ENCODE data around the gene NUP85. TPM values are rescaled to one million over a fixed set of nuclear protein-coding genes. Genes with fewer than 3 reads are reported as not detected.

The NUP85 gene
- total RNA-seq, 1 experiment from 2014 or later = 141 TPM

GRCh38 chr17:75231741-75232464, 26.4 kb downstream of the NUP85 start:
- peaks cover 19% of the 10 kb centered on the region for H3K36me3 ChIP-seq (ENCODE audit: control insufficient read depth, insufficient read depth, low read length)
- no TSS peak for BruUV-seq (replicated peaks)
- POLR2A ChIA-PET = interaction anchor here (0.6 kb wide), 1 partner anchor 316 kb away, joined by 6 read pairs; no protein-coding TSS in a partner anchor

DNA sequence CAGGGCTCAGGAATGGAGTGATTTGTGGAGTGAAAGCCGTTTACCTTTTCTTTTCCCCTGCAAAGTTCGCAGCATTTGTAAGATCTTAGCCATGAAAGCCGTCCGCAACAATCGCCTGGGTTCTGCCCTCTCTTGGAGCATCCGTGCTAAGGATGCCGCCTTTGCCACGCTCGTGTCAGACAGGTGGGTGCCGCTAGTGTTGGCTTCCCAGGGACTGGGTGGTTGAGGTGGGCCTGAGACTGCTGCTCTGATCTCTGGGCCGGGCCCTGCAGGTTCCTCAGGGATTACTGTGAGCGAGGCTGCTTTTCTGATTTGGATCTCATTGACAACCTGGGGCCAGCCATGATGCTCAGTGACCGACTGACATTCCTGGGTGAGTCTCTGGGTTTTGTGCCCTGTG, 27.3 kb downstream of the NUP85 start:
- no TSS peak for BruUV-seq (replicated peaks)
- TF ChIP-seq SIN3A (IDR thresholded peaks at IDR 0.05; ENCODE audit: borderline replicate concordance, insufficient read depth, low read depth, low read length) (no peak), TCF7L2 (IDR thresholded peaks at IDR 0.05; ENCODE audit: low read depth, low read length) (no peak), REST (IDR thresholded peaks at IDR 0.05; ENCODE audit: insufficient read depth in 1 of 2, low read depth in 2 of 2, low read length in 1 of 2) (no peak), POLR2AphosphoS5 (IDR thresholded peaks at IDR 0.05; ENCODE audit: low read depth, low read length) (no peak)
- TF ChIP-seq, protein P1, sequence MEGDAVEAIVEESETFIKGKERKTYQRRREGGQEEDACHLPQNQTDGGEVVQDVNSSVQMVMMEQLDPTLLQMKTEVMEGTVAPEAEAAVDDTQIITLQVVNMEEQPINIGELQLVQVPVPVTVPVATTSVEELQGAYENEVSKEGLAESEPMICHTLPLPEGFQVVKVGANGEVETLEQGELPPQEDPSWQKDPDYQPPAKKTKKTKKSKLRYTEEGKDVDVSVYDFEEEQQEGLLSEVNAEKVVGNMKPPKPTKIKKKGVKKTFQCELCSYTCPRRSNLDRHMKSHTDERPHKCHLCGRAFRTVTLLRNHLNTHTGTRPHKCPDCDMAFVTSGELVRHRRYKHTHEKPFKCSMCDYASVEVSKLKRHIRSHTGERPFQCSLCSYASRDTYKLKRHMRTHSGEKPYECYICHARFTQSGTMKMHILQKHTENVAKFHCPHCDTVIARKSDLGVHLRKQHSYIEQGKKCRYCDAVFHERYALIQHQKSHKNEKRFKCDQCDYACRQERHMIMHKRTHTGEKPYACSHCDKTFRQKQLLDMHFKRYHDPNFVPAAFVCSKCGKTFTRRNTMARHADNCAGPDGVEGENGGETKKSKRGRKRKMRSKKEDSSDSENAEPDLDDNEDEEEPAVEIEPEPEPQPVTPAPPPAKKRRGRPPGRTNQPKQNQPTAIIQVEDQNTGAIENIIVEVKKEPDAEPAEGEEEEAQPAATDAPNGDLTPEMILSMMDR (IDR thresholded peaks at IDR 0.05) = no peak
- no peak overlapping the region for H3K4me3 ChIP-seq (ENCODE audit: low read depth in 2 of 2, low read length in 2 of 2)
- peaks cover 22% of the 10 kb centered on the region for H3K36me3 ChIP-seq (ENCODE audit: control insufficient read depth, insufficient read depth, low read length)
- intact Hi-C loops (cut with micrococcal nuclease; ENCODE audit: unreplicated experiment) (no loop called here), in situ Hi-C loops (cut with HindIII; ENCODE audit: low pct_unique_long_range_greater_than_20kb, low sequenced_read_pairs) (no loop called here)
- H3K9me3 ChIP-seq (ENCODE audit: control insufficient read depth, insufficient read depth, low read depth, low read length) = no peaks in the 10 kb centered on the region
- ChIA-PET POLR2A (no interaction called here), CTCF (no interaction called here)
- no peaks in the 10 kb centered on the region for H3K27me3 ChIP-seq (ENCODE audit: control insufficient read depth, insufficient read depth, low read length)
- DNase-seq (ENCODE audit: low read depth, low spot score) (no peak), ATAC-seq (no peak)
- H3K4me1 ChIP-seq (ENCODE audit: control insufficient read depth, insufficient read depth, low read length) = no peaks in the 10 kb centered on the region
- no peak overlapping the region for H3K27ac ChIP-seq (ENCODE audit: low read length)

More at GRCh38 chr17:75231741-75232464, 26.4 kb downstream of the NUP85 start:
- in situ Hi-C loops (cut with HindIII; ENCODE audit: low pct_unique_long_range_greater_than_20kb, low sequenced_read_pairs) = no loop called here
- intact Hi-C loops (cut with micrococcal nuclease; ENCODE audit: unreplicated experiment) = no loop called here
- no peak overlapping the region for H3K27ac ChIP-seq (ENCODE audit: low read length)
- no peaks in the 10 kb centered on the region for H3K9me3 ChIP-seq (ENCODE audit: control insufficient read depth, insufficient read depth, low read depth, low read length)
- DNase-seq (ENCODE audit: low read depth, low spot score) (no peak), ATAC-seq (no peak)
- TF ChIP-seq SIN3A (IDR thresholded peaks at IDR 0.05; ENCODE audit: borderline replicate concordance, insufficient read depth, low read depth, low read length) (no peak), TCF7L2 (IDR thresholded peaks at IDR 0.05; ENCODE audit: low read depth, low read length) (no peak), POLR2AphosphoS5 (IDR thresholded peaks at IDR 0.05; ENCODE audit: low read depth, low read length) (no peak), REST (IDR thresholded peaks at IDR 0.05; ENCODE audit: insufficient read depth in 1 of 2, low read depth in 2 of 2, low read length in 1 of 2) (no peak)
- TF ChIP-seq, protein P1 (IDR thresholded peaks at IDR 0.05) = no peak
- H3K4me3 ChIP-seq (ENCODE audit: low read depth in 2 of 2, low read length in 2 of 2) = no peak overlapping the region
- no peaks in the 10 kb centered on the region for H3K27me3 ChIP-seq (ENCODE audit: control insufficient read depth, insufficient read depth, low read length)
- CTCF ChIA-PET = interaction anchor here (1.6 kb wide), 1 partner anchor 9 kb away, joined by 3 read pairs; no protein-coding TSS in a partner anchor
- no peaks in the 10 kb centered on the region for H3K4me1 ChIP-seq (ENCODE audit: control insufficient read depth, insufficient read depth, low read length)
